ENCODE data around the gene TMEM41A.

DNA sequence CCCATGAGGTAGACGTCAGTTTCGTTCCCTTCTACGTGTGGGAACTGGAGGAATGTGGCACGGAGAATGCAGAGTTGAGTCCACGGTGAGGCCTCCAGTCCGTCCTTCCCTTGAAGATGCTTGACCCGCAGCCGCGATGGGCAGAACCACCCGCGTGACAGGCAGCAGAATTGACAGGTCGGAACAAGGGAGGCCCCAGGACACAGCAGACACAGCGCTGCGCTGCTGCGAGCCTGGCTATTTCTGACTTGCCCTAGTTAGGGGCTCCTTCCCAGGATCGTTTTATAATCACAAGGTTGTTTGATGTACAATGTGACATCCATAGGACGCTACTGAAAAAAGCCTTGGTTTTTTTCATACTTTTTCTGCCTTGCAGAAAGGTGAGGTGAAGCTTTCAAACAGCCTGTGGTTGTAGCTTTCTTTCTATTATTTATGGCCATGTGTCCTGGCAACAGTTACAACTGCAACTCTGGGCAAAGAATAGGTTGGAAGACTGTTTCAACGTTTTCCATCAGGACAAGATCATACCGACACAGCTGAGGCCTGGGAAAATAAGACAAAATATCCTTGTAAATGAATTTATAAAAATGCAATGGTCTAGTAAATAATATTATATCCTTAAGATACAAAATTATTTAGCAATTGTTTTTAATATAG lies 9.6 kb upstream of the TMEM41A start:
- TF ChIP-seq YY1 (IDR thresholded peaks at IDR 0.05; ENCODE audit: low read depth) (no peak), TAF1 (IDR thresholded peaks at IDR 0.05; ENCODE audit: low read depth) (no peak), FOXM1 (IDR thresholded peaks at IDR 0.05; ENCODE audit: borderline replicate concordance, low read depth) (no peak), EP300 (IDR thresholded peaks at IDR 0.05; ENCODE audit: borderline replicate concordance) (no peak), EGR1 (IDR thresholded peaks at IDR 0.05) (no peak), CEBPB (IDR thresholded peaks at IDR 0.05) (no peak), CREB1 (IDR thresholded peaks at IDR 0.05; ENCODE audit: low read depth) (no peak), RAD21 (IDR thresholded peaks at IDR 0.05; ENCODE audit: low read depth) (no peak), NFIC (IDR thresholded peaks at IDR 0.05) (no peak), ZBTB7A (IDR thresholded peaks at IDR 0.05; ENCODE audit: low read depth) (no peak), TCF12 (IDR thresholded peaks at IDR 0.05; ENCODE audit: low read depth) (no peak)
- TF ChIP-seq, protein P1, sequence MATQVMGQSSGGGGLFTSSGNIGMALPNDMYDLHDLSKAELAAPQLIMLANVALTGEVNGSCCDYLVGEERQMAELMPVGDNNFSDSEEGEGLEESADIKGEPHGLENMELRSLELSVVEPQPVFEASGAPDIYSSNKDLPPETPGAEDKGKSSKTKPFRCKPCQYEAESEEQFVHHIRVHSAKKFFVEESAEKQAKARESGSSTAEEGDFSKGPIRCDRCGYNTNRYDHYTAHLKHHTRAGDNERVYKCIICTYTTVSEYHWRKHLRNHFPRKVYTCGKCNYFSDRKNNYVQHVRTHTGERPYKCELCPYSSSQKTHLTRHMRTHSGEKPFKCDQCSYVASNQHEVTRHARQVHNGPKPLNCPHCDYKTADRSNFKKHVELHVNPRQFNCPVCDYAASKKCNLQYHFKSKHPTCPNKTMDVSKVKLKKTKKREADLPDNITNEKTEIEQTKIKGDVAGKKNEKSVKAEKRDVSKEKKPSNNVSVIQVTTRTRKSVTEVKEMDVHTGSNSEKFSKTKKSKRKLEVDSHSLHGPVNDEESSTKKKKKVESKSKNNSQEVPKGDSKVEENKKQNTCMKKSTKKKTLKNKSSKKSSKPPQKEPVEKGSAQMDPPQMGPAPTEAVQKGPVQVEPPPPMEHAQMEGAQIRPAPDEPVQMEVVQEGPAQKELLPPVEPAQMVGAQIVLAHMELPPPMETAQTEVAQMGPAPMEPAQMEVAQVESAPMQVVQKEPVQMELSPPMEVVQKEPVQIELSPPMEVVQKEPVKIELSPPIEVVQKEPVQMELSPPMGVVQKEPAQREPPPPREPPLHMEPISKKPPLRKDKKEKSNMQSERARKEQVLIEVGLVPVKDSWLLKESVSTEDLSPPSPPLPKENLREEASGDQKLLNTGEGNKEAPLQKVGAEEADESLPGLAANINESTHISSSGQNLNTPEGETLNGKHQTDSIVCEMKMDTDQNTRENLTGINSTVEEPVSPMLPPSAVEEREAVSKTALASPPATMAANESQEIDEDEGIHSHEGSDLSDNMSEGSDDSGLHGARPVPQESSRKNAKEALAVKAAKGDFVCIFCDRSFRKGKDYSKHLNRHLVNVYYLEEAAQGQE (IDR thresholded peaks at IDR 0.05; ENCODE audit: low read depth): no peak
